ENCODE measurements around the gene PXYLP1.

PXYLP1 gene

DNA sequence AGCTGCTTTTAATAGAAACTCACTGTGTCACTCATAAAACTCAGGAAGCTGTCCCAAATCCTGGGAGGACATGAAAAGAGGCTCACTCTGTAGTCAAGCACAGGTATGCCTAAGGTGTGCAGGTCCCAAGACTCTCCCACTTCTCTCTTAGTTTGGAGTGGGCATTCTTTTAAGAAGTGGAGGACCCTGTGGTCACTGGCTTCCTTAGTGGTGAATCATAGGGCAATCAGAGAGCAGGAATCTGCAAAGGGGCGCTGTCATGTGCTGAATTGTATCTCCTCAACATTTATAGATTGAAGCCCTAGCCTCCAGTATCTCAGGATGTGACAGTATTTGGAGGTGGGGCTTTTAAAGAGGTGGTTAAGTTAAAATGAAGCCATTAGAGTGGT is 89.5 kb downstream of the PXYLP1 start:
- Histone ChIP-seq H3K9me3 (ENCODE audit: control insufficient read depth, insufficient read depth, low read length) (no peaks in the 10 kb centered on the region), H3K4me3 (ENCODE audit: low read length) (no peak overlapping the region), H3K27ac (ENCODE audit: low read length) (no peak overlapping the region), H3K4me1 (ENCODE audit: control insufficient read depth, insufficient read depth, low read length) (no peaks in the 10 kb centered on the region), H3K27me3 (ENCODE audit: control insufficient read depth, insufficient read depth, low read length) (no peaks in the 10 kb centered on the region), H3K36me3 (ENCODE audit: control insufficient read depth, insufficient read depth, low read length) (no peaks in the 10 kb centered on the region)
- no CpG with 5 or more reads among the region's 1 CpG for WGBS (ENCODE audit: insufficient coverage, insufficient read length)
- no peak for DNase-seq (ENCODE audit: low read depth, low spot score)

DNA sequence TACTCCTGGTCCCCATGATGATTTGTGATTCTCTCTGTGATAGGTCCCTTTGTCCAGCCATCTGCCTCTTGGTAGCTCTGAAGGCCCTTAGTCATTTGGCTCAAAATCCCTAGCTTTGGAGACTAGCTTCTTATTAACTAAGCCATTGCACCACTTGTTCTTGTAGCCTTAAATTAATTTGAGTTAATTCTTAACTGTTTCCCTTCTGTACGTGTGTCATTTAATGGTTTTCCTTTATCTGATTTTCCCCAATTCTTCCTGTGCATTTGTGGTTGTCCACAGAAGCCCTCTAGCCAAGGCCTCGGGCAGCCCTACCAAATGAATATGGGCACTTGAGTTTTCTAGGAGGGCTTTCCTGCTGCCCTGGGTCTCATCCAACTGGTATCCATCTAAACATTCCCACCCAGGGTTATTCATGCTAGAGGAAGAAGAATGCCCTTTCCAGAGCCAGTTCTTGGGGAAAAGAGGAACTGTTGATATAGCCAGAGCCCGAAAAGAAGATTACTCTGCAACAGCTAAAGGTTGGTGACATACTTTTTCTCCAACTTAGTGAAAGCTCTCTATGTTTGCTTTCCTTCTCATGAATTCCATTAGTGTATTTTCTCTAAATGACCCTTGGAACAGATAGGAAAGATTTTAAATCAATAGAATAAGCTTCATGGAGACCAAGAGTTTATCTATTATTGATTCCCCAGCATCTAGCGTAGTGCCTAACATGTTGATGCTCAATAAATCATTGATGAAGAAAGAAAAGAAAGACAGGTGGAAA is 92.5 kb downstream of the PXYLP1 start:
- no peak for DNase-seq (ENCODE audit: low read depth, low spot score)
- no peaks in the 10 kb centered on the region for H3K36me3 ChIP-seq (ENCODE audit: control insufficient read depth, insufficient read depth, low read length)
- H3K27ac ChIP-seq (ENCODE audit: low read length) = no peak overlapping the region
- no peaks in the 10 kb centered on the region for H3K4me1 ChIP-seq (ENCODE audit: control insufficient read depth, insufficient read depth, low read length)
- H3K9me3 ChIP-seq (ENCODE audit: control insufficient read depth, insufficient read depth, low read length) = no peaks in the 10 kb centered on the region
- no peak overlapping the region for H3K4me3 ChIP-seq (ENCODE audit: low read length)
- WGBS (ENCODE audit: insufficient coverage, insufficient read length) = no CpG with 5 or more reads among the region's 4 CpGs
- H3K27me3 ChIP-seq (ENCODE audit: control insufficient read depth, insufficient read depth, low read length) = no peaks in the 10 kb centered on the region

DNA sequence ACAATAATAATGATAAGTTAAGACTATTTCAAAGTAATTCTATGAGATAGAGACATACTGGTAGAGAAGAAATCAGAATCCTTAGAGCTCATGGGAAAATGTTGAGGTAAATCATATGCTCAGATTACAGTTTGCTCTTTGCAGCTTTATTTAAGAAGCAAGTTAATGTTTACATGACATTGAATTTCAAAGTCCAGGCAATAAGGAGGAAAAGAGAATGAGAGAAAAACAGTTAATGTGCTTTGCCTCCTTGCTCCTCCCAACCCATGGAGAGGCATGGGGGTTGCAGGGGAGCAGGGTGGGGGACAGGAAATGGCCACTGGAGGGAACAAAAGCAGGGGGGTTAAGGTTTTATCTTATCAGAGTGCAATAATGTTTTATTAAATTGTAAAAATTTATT is 94.5 kb downstream of the PXYLP1 start:
- H3K27ac ChIP-seq (ENCODE audit: low read length) = no peak overlapping the region
- no peaks in the 10 kb centered on the region for H3K36me3 ChIP-seq (ENCODE audit: control insufficient read depth, insufficient read depth, low read length)
- H3K4me1 ChIP-seq (ENCODE audit: control insufficient read depth, insufficient read depth, low read length) = no peaks in the 10 kb centered on the region
- H3K4me3 ChIP-seq (ENCODE audit: low read length) = no peak overlapping the region
- no peaks in the 10 kb centered on the region for H3K9me3 ChIP-seq (ENCODE audit: control insufficient read depth, insufficient read depth, low read length)
- no peaks in the 10 kb centered on the region for H3K27me3 ChIP-seq (ENCODE audit: control insufficient read depth, insufficient read depth, low read length)
- DNase-seq (ENCODE audit: low read depth, low spot score) = no peak

DNA sequence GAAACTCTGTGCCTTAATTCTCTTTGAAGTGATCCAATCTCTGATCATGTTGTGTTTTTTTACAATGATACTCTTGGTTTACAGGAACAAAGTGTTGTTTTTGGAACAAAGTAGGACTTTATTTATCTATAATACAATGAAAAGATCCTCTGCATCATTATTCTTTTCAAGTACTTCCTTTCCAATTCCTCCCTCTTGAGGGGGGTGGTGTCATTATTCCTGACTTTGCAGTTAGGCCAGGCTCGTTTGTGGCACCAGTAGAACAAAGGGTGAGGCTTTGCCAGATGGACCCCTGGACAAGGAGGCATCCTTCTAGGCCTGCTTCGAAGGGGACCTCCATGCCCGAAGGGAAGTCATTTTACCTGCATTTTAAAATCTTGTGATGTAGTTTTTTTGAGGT is 95.0 kb downstream of the PXYLP1 start:
- H3K4me3 ChIP-seq (ENCODE audit: low read length) = no peak overlapping the region
- H3K4me1 ChIP-seq (ENCODE audit: control insufficient read depth, insufficient read depth, low read length) = no peaks in the 10 kb centered on the region
- no peaks in the 10 kb centered on the region for H3K27me3 ChIP-seq (ENCODE audit: control insufficient read depth, insufficient read depth, low read length)
- no peak for DNase-seq (ENCODE audit: low read depth, low spot score)
- no peaks in the 10 kb centered on the region for H3K36me3 ChIP-seq (ENCODE audit: control insufficient read depth, insufficient read depth, low read length)
- no CpG with 5 or more reads among the region's 3 CpGs for WGBS (ENCODE audit: insufficient coverage, insufficient read length)
- H3K9me3 ChIP-seq (ENCODE audit: control insufficient read depth, insufficient read depth, low read length) = no peaks in the 10 kb centered on the region
- H3K27ac ChIP-seq (ENCODE audit: low read length) = no peak overlapping the region

DNA sequence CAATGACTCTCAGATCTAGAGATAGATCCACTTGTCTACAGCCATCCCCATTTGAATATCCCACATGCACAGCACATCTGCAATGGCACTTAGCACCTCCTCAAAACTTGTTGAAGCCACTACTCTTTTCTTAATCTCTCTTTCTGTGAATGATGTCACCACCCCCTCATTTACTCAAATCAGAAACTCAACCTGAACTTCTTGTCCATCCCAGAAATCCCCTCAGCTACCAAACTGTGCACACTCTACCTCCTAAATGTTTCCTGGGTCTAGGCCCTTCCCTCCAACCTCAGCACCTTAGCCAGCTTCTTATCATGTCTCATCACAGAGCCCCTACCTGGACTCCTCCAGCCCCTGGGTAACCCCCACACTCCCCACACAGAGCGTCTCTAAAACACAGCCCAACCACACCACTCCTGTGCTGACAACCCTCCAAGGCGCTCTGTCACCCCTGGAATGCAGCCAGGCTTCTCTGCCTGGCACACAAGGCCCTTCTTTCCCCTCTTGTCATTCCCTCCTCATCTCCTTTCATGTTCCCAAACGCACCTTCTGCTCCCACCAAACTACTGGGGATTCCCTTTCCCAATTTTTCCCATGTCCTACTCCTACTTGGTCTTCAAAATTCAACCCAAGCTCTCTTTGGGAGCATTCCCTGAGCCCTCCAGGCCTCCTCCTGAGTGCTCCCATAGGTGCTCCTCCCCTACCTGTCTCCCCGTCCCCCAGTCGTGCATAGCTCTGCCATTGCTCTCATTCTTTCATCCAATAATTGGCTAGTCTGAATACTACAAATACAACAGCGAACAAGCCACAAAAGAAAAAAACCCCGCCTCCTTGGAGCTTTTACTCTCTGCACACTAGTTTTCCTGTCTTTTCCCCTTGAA is 96.9 kb downstream of the PXYLP1 start:
- no CpG with 5 or more reads among the region's 7 CpGs for WGBS (ENCODE audit: insufficient coverage, insufficient read length)
- Histone ChIP-seq H3K4me3 (ENCODE audit: low read length) (no peak overlapping the region), H3K36me3 (ENCODE audit: control insufficient read depth, insufficient read depth, low read length) (no peaks in the 10 kb centered on the region), H3K9me3 (ENCODE audit: control insufficient read depth, insufficient read depth, low read length) (no peaks in the 10 kb centered on the region), H3K27me3 (ENCODE audit: control insufficient read depth, insufficient read depth, low read length) (no peaks in the 10 kb centered on the region), H3K27ac (ENCODE audit: low read length) (no peak overlapping the region), H3K4me1 (ENCODE audit: control insufficient read depth, insufficient read depth, low read length) (no peaks in the 10 kb centered on the region)
- no peak for DNase-seq (ENCODE audit: low read depth, low spot score)

DNA sequence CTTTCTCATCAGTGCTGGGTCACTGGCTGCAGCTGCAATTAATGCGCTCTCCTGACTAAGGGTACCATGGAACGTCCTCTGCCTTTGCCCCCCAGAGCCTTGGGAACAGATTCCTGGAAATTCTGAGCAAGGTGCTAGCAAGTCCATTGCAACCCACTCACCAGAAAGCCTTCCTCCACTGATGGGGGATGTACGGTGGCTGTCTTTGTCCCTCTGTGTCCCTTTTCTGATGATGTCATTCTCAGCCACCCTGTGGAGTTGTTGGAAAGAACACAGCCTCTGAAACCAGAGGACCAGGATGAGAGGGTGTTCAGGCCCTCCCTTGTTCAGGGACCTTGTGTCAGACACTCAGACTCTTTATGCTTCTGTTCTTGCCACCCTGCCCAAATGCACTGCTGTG is 98.6 kb downstream of the PXYLP1 start:
- Histone ChIP-seq H3K27me3 (ENCODE audit: control insufficient read depth, insufficient read depth, low read length) (no peaks in the 10 kb centered on the region), H3K4me1 (ENCODE audit: control insufficient read depth, insufficient read depth, low read length) (0 out of 2 replicates have a peak, but pooled peaks cover 3% of the 10 kb centered on the region), H3K9me3 (ENCODE audit: control insufficient read depth, insufficient read depth, low read length) (no peaks in the 10 kb centered on the region), H3K36me3 (ENCODE audit: control insufficient read depth, insufficient read depth, low read length) (no peaks in the 10 kb centered on the region), H3K27ac (ENCODE audit: low read length) (no peak overlapping the region), H3K4me3 (ENCODE audit: low read length) (no peak overlapping the region)
- no peak for DNase-seq (ENCODE audit: low read depth, low spot score)
- no CpG with 5 or more reads among the region's 3 CpGs for WGBS (ENCODE audit: insufficient coverage, insufficient read length)

DNA sequence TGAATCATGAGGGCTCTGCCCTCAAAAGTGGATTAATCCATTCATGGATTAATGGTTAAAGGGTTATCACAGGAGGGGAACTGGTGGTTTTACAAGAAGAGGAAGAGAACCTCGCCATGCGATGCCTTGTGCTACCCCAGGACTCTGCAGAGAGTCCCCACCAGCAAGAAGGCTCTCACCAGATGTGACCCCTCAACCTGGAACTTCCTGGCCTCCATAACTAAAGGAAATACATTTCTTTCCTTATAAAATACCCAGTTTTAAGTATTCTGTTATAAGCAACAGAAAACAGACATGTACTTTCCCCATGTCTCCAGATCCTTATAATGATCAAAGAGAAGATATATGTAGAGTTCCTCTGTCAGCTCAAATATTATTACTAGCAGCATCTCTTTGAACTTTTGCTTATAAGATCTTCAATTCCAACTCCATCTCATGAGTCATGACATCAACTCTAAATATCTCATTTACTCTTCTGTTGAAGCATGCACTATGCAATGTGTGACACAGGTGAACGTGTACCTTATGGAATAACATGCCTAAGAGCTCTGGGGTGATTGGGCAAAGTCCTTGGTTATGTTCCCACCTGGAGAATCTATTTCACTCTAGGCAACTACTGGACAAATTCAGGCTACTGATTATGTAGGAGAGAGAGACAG is 99.2 kb downstream of the PXYLP1 start:
- Histone ChIP-seq H3K27ac (ENCODE audit: low read length) (no peak overlapping the region), H3K4me3 (ENCODE audit: low read length) (no peak overlapping the region), H3K27me3 (ENCODE audit: control insufficient read depth, insufficient read depth, low read length) (no peaks in the 10 kb centered on the region), H3K36me3 (ENCODE audit: control insufficient read depth, insufficient read depth, low read length) (no peaks in the 10 kb centered on the region), H3K9me3 (ENCODE audit: control insufficient read depth, insufficient read depth, low read length) (no peaks in the 10 kb centered on the region), H3K4me1 (ENCODE audit: control insufficient read depth, insufficient read depth, low read length) (0 out of 2 replicates have a peak, but pooled peaks cover 3% of the 10 kb centered on the region)
- no peak for DNase-seq (ENCODE audit: low read depth, low spot score)
- WGBS (ENCODE audit: insufficient coverage, insufficient read length) = no CpG with 5 or more reads among the region's 3 CpGs

DNA sequence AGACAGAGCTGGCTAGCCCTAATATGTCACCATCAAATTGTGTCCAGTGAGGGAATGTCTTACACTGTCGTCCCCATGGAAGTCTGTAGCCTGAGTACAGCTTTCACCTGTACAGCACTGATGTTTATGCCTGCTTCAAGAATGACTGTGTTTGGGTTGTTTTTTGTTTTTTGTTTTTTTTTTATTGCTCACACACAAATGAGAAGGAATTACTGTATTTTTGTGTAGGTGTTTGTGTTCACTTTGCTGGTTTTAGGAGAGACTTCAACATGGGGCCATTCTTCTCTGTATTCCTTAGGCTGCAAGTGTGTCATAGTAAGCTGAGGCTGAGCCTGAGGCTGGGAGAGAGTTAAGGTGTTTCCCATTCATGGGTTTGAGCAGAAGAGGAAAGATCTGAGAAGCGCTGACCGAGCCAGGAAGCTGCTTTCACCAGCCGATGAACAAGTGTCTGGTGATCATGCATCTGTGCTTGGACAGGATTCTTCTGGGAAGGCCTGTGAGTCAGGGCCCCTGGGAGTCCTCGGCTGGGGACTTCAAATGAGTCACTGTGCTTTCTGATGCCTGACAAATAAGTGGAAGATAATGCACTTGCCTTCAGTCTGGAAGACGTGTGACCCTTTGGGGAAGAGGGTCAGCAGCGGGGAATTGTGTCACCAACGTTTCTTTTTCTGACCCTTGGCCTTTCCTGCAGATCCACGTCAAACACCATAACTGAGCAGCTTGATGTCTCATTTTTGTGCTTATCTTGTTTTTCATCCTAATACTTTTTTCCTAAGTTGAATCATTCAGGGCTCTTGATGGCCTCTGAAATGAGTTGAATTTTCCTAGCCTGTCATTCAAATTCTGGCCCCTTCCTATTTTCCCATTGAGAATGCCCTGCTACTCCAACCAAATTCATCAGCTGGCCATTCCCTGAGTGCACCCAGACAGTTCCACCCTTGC is 100.0 kb downstream of the PXYLP1 start:
- Histone ChIP-seq H3K27ac (ENCODE audit: low read length) (no peak overlapping the region), H3K4me3 (ENCODE audit: low read length) (no peak overlapping the region), H3K27me3 (ENCODE audit: control insufficient read depth, insufficient read depth, low read length) (no peaks in the 10 kb centered on the region), H3K4me1 (ENCODE audit: control insufficient read depth, insufficient read depth, low read length) (0 out of 2 replicates have a peak, but pooled peaks cover 3% of the 10 kb centered on the region), H3K9me3 (ENCODE audit: control insufficient read depth, insufficient read depth, low read length) (no peaks in the 10 kb centered on the region), H3K36me3 (ENCODE audit: control insufficient read depth, insufficient read depth, low read length) (no peaks in the 10 kb centered on the region)
- WGBS (ENCODE audit: insufficient coverage, insufficient read length) = no CpG with 5 or more reads among the region's 9 CpGs
- DNase-seq (ENCODE audit: low read depth, low spot score) = no peak

DNA sequence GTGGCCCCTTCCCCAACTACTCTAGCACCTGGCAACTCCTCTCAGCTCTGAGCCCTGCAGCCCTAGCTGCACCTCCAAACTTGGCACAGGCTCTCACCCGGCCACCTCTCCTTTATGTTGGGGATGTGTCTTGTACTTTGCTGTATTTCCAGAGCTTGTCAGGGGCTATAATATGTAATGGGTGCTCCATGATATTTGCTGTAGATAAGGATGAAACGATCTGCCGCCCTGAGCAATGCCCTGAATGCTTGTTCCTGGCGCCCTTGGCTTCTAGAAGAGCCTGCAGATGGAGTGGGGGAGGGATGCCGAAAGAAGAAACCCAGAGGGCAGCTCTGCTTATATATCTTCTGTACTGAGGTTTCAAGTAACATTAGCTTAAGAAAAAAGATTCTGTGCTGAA is 100.8 kb downstream of the PXYLP1 start:
- Histone ChIP-seq H3K9me3 (ENCODE audit: control insufficient read depth, insufficient read depth, low read length) (no peaks in the 10 kb centered on the region), H3K4me3 (ENCODE audit: low read length) (no peak overlapping the region), H3K27me3 (ENCODE audit: control insufficient read depth, insufficient read depth, low read length) (no peaks in the 10 kb centered on the region), H3K36me3 (ENCODE audit: control insufficient read depth, insufficient read depth, low read length) (no peaks in the 10 kb centered on the region), H3K4me1 (ENCODE audit: control insufficient read depth, insufficient read depth, low read length) (0 out of 2 replicates have a peak, but pooled peaks cover 3% of the 10 kb centered on the region), H3K27ac (ENCODE audit: low read length) (no peak overlapping the region)
- DNase-seq (ENCODE audit: low read depth, low spot score) = no peak
- WGBS (ENCODE audit: insufficient coverage, insufficient read length) = no CpG with 5 or more reads among the region's 5 CpGs

All from iPS DF 6.9 (cell line).